GM19238 (cell line): Measurements from ENCODE around the gene RGS7.
"Not testable (repeated sequence)": the region's sequence is repeated elsewhere in the genome, so short reads cannot be mapped to it uniquely, and the experiment has no call there.

Source experiments
- DNase-seq: peaks from one replicate; pipeline ENCODE4 v3.0.0; 2011; ENCODE audit warnings: low spot score; ENCODE audit not compliant: insufficient read length

Gene RGS7

GRCh38 chr1:241272828-241273227 lies 84.2 kb downstream of the RGS7 start:
- no peak for DNase-seq

- DNase-seq = no peak
Measured at GRCh38 chr1:241271427-241271826, 85.6 kb downstream of the RGS7 start.

GRCh38 chr1:241270016-241270415 lies 87.0 kb downstream of the RGS7 start:
- no peak for DNase-seq

DNA sequence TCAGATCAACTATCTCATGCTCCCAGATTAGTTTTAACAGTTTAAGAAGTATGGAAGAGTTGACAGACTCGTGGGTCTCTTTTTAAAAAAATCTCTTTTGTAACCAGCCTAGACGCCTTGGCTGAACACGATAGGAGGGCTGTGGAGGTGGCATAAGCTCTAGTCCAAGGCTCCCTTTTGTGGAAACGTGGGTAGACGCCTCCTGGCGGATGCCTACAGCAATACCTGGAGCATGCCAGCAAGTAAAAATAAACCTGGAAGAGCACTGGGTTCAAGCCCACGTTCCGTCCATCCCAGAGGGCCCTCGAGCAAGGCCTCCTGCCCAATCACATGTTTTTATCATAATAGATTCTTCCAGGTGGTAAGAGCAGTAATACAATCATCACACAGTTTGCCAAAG lies 87.9 kb downstream of the RGS7 start:
- DNase-seq = no peak

GRCh38 chr1:241266121-241266520 lies 90.9 kb downstream of the RGS7 start:
- no peak for DNase-seq

DNA sequence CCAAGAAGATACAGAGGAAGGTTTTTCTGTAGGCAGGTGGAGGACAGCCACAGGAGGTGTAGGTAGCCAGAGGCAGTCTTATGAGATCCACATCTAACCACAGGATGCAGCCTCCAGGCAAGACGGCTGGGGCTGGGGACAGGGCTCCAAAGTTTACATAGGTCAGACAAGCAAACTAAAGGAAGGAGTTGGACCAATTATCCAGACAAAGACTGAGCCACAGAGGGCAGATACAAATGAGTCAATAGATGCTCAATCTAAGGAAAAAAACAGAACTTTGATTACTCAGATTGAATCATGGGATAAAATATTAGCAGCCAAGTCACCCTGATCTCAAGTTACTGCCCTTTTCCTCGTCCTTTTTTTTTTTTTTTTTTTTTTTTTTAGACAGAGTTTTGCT lies 91.6 kb downstream of the RGS7 start:
- no peak for DNase-seq

- no peak for DNase-seq
Measured at GRCh38 chr1:241263346-241263745, 93.7 kb downstream of the RGS7 start.

DNA sequence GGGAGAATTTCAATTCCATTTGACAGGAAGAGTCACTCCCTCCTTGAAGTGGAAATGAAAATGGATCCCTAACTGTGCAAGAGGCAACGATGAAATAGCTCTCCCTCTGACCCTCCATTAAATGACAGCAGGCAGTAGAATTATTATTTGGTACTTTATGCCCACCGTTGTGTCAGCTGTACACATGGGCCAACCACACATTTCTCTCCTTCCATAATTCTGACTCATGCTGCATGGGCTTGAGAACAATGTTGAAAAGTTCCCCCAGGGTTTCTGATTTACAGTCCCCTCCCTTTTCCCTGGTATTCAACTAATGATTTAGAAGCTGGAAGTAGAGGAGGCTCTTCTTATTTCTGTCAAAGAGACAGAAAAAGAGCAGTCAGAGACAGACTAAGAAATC lies 103.5 kb downstream of the RGS7 start:
- no peak for DNase-seq

DNA sequence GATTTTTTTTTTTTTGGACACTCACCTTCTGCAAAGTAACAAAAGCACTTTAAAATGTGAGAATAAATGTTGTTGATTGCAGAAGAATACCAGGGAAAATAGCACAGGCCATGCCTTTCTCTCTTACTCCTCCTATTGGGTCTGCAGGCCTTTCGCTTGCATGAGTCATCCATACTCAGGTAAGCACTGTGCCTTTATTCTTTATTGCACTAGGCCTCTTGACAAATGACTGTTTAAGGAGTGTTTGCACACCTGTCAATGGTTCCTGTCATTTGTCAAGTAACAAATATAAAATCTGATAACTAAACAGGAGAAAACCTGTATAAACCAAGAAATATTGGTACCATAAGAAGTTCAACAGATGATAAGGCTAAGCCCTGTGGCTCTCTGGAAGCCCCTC lies 106.5 kb downstream of the RGS7 start:
- no peak for DNase-seq

DNA sequence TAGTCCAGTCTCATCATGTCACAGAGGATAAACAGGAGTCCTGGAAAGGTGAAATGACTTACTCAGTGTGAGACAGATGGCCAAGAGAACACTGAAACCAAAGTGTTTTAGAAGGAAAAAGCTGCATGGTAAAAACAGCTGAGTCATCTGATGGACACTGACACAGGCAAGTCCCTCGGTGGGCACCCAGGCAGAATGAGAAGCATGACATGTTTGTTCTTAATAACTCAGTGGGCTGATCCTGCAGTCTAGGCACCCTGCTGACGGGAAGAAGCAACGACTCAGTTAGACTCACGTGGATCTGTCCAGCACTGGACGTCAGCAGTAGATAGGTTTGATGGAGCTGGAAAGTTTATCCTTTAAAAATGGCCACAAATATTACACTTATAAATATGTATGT lies 116.9 kb downstream of the RGS7 start:
- DNase-seq = no peak

DNA sequence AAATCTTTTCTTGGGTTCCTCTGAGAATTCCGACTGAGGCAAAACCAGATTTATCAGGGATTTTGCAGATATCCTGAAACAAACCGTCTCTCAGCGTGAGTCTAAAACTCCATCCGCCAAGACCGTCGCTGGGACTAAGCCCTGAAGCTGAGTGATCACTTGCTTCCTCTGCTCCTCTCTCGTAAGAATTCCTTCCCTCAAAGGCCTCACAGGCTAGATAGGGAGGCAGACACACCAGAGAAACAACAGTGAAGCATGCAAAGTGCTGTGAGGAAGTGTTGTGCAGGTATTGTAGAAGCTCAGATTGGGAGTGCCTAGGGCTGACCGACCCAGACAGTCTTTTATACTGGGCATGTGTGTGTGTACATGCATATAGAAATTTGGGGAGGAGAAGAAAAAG lies 119.1 kb downstream of the RGS7 start:
- no peak for DNase-seq

GRCh38 chr1:241235256-241235897 lies 121.6 kb downstream of the RGS7 start:
- DNase-seq = no peak

- no peak for DNase-seq
Measured at GRCh38 chr1:241229711-241230110, 127.3 kb downstream of the RGS7 start.

- DNase-seq = no peak
Measured at GRCh38 chr1:241229216-241229615, 127.8 kb downstream of the RGS7 start.

DNA sequence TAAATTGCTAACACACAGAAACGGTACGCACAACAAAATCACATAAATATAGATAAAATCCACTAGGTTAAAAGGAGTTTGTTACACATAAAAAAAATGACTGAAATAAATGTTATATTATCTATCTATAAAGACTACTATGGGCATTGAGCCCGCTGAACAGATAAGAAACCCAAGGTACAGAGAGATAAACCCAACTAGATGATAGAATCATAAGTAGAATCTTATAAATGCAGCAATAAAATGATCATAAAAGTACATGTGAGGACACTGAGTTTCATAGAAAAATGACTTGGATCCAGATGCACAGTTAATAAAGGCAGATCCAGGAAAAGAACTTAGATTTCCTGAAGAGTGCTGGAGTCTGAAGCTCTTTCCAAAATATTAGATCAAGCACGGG lies 128.7 kb downstream of the RGS7 start:
- no peak for DNase-seq

DNA sequence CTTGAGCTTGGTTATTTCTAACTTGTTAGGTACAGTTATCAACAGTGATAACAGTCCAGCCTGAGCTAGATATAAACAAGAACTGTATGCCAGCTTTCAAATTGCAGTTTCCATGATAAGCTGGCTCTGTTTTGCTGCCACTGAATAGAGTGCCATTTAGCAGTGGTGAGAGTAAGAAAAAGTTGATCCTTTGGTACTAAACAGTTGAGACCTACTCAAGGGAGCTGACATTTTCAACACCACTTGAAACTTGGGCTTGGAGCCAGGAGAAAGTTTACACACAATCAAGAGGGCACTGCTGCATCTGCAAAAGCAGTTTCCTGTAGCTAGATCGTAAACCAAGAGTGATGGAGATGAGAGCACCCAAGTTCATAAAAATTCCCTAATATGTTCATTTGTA lies 131.3 kb downstream of the RGS7 start:
- no peak for DNase-seq

GRCh38 chr1:241224189-241224588 lies 132.8 kb downstream of the RGS7 start:
- DNase-seq = not testable (repeated sequence)

- not testable (repeated sequence) for DNase-seq
Measured at GRCh38 chr1:241222813-241223212, 134.2 kb downstream of the RGS7 start.

GRCh38 chr1:241221319-241221718 lies 135.7 kb downstream of the RGS7 start:
- no peak for DNase-seq

GRCh38 chr1:241220913-241221312 lies 136.1 kb downstream of the RGS7 start:
- DNase-seq = not testable (repeated sequence)

DNA sequence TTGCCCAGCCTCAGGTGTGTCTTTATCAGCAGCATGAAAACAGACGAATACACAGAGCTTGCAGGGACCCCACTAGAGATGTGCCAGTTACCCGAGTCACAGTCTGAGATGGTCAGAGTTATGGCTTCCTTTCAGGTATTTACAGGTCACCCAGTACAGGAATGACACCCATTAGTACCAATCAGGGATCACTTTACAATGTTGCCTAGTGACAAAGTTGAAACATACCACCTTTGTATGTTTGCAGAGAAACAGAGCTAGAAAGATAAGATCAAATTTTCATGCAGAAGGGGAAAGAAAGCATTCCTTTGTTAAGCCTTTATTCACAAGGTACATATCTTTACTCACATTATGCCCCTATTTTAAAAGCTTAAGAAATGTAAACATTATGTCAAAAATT lies 137.6 kb downstream of the RGS7 start:
- no peak for DNase-seq

DNA sequence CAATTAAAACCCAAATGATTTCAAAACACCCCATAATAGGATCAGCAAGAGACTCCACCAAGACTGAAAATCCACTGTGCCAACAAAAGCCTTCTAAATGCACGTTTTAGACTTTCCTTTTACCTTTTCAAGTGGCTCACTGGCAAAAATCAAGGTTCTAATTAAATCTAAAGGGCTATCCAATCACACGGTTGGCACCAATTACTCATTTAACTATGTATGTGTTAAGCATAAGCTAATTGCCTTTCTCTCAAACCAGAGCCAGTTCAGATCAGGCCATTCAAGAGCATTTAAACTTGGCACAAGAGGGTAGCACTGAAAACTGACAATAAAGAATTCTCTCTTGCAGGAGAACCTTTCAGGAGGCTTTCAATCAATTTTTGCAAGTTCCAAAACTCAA lies 139.5 kb downstream of the RGS7 start:
- no peak for DNase-seq

DNA sequence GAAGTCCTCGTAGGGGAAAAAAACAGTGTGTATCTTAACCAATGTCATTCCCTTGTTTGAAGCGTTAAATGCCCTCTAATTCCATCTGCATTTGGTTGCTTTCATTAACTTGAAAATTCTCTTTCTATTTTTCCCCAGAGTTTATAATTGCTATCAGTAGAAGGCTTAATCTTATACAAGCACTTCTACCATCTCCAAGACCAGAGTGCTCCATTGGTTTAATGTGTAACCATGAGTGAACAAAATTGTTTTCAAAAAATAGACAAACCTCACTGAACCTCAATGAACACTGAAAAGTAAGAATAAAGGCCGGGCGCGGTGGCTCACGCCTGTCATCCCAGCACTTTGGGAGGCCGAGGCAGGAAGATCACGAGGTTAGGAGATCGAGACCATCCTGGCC lies 141.3 kb downstream of the RGS7 start:
- DNase-seq = no peak

- no peak for DNase-seq
Measured at GRCh38 chr1:241215203-241215602, 141.8 kb downstream of the RGS7 start.
